Activated T-cell treated with anti-CD3 and anti-CD28 coated beads, Interleukin-2, amount 50 U/mL, for 4 hours (primary cell): ENCODE results near the gene FAT3. TPM values are rescaled to one million over a fixed set of nuclear protein-coding genes. Genes with fewer than 3 reads are reported as not detected.

Experiments
- ATAC-seq, 2 donors: fragments of 200-7000 bp; cut with Tn5 transposase; one replicate each; pipeline ENCODE4 v1.10.0; 2021
- DNase-seq: peaks from one replicate; pipeline ENCODE4 v3.0.0-alpha.2; 2020
- H3K27me3 Mint-ChIP-seq: one replicate; pipeline ENCODE4 v1.8.0; 2021; ENCODE audit warnings: low read depth, mixed read lengths
- H3K36me3 Mint-ChIP-seq: one replicate; pipeline ENCODE4 v1.8.0; 2022; ENCODE audit warnings: mixed read lengths; ENCODE audit not compliant: insufficient read depth
- H3K4me1 Mint-ChIP-seq: one replicate; pipeline ENCODE4 v1.8.0; 2021; ENCODE audit warnings: low read depth, mixed read lengths
- H3K4me3 Mint-ChIP-seq: one replicate; pipeline ENCODE4 v1.8.0; 2021; ENCODE audit warnings: mild to moderate bottlenecking, moderate library complexity, mixed read lengths
- H3K9me3 Mint-ChIP-seq: one replicate; pipeline ENCODE4 v1.8.0; 2021; ENCODE audit warnings: mixed read lengths
- total RNA-seq, 3 donors: library from RNA; stranded (reverse); gene quantifications; one replicate each; pipeline ENCODE4 v1.2.1, GENCODE V29; 2021

The FAT3 gene
- under 1 TPM in 2 of 3 donors, not detected in 1; 0.03 to 0.14 TPM for total RNA-seq

DNA sequence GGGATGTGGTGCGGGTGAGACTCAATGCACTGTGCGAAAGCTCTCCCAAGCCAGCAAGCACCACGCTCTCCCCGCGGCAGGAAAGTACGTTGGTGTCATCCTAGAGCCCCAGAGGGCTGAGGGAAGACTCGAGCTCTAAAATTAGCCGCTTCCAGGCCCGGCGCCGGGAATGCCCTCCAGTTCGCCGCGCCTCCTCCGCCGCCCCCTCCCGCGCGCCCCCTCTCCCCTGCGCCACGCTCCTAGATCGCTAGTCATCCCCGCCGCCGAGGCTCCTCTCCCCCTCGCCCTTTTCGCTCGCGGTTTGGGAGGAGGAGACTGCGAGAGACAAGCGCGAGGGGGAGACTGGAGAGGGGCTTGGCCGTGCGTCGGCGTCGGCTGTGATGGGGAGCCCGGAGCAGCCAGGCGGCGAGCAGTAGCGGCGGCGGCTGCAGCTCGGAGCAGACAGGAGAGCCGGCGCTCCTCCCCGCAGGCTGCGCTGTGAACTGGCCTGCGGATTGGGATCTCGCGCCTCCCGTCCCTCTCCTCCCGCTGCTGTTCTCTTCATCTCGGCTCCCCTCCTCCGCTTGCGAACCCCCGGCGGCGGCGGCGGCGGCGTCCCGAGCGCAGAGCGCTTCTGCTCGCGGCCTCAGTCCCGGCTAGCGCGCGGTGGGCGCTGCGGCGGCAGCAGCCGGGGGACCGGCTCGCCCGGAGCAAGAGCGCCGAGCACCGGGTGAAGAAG is at the start of gene FAT3:
Gene FAT3 (plus strand): TSS at position 412 of the 718 bp plus-strand sequence. CDS start 127,295 bp downstream, outside the sequence.
- Mint-ChIP-seq H3K4me3 (no peak within 1 kb of the TSS), H3K27me3 (peaks cover 53% of the 10 kb centered on the region), H3K9me3 (no peaks in the 10 kb centered on the region), H3K36me3 (peaks cover 2% of the 10 kb centered on the region), H3K4me1 (no peaks in the 10 kb centered on the region)
- DNase-seq: no peak
- peak in 1 of 2 donors; percentile 18 for ATAC-seq

GRCh38 chr11:92179017-92179670 is 45.5 kb upstream of the FAT3 start:
- Mint-ChIP-seq H3K4me1 (no peaks in the 10 kb centered on the region), H3K27me3 (no peaks in the 10 kb centered on the region), H3K4me3 (no peak overlapping the region), H3K36me3 (no peaks in the 10 kb centered on the region), H3K9me3 (peaks cover 14% of the 10 kb centered on the region)
- no peak for DNase-seq
- ATAC-seq: no peak

DNA sequence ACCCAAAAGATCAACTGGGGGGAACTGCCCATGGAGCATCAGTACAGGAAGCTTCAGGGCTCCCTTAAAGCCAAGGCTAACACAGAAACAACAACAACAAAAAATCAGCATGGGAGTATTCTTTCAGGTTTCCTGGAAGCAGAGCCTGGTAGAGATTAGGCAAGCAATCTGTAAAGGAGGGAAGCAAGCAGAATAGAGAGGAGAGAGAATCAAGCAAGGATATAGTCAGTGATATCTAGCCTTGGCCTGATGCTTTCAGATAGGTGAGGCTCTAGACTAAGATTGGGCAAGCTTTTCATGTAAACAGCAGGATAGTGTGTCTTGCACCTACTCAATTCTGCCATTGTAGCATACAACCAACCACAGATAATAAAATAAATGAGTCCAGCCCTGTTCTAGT is 44.4 kb upstream of the FAT3 start:
- H3K9me3 Mint-ChIP-seq: peaks cover 22% of the 10 kb centered on the region
- ATAC-seq (no peak), DNase-seq (no peak)
- no peaks in the 10 kb centered on the region for H3K27me3 Mint-ChIP-seq
- H3K4me3 Mint-ChIP-seq: no peak overlapping the region
- no peaks in the 10 kb centered on the region for H3K36me3 Mint-ChIP-seq
- no peaks in the 10 kb centered on the region for H3K4me1 Mint-ChIP-seq

- no peaks in the 10 kb centered on the region for H3K4me1 Mint-ChIP-seq
- DNase-seq (no peak), ATAC-seq (no peak)
- H3K9me3 Mint-ChIP-seq: peaks cover 22% of the 10 kb centered on the region
- H3K27me3 Mint-ChIP-seq: no peaks in the 10 kb centered on the region
- H3K4me3 Mint-ChIP-seq: no peak overlapping the region
- H3K36me3 Mint-ChIP-seq: no peaks in the 10 kb centered on the region
These were observed 43.9 kb upstream of the FAT3 start for GRCh38 chr11:92180664-92181251.

DNA sequence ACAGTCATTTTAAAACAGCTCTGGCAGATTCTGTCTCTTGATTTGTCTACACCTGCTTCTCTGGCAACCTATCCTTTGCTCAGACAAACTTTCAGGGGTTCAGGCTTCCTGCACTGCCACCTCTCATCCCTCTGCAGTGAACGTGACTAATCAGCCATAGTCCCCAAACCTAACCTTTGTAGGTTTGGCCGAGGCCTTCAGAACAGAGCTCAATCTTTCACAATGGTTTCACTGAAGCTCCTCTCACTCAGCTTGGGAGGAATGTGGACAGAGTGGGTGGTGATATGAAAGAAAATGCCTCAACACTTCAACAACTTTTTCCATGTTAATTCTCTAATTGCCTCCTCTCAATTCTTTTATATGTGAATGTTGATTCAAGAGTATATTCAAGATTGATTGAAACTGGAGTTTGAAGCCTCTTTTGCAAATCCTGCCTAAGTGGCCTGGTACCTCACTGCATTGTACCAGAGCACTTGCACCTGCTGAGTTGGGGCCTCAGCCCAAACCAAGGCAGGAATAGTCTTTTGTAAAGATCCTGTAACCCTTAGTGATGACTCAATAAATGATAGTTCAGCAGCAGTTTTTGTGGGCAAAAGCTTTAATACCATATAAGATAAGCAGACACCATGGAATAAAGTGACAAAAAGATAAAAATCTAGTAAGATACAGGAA is 33.9 kb upstream of the FAT3 start:
- ATAC-seq (no peak), DNase-seq (no peak)
- H3K4me1 Mint-ChIP-seq: no peaks in the 10 kb centered on the region
- H3K36me3 Mint-ChIP-seq: no peaks in the 10 kb centered on the region
- no peak overlapping the region for H3K4me3 Mint-ChIP-seq
- peaks cover 5% of the 10 kb centered on the region for H3K9me3 Mint-ChIP-seq
- no peaks in the 10 kb centered on the region for H3K27me3 Mint-ChIP-seq

- H3K27me3 Mint-ChIP-seq: no peaks in the 10 kb centered on the region
- no peak overlapping the region for H3K4me3 Mint-ChIP-seq
- no peaks in the 10 kb centered on the region for H3K36me3 Mint-ChIP-seq
- peaks cover 9% of the 10 kb centered on the region for H3K9me3 Mint-ChIP-seq
- ATAC-seq: no peak
- DNase-seq: no peak
- no peaks in the 10 kb centered on the region for H3K4me1 Mint-ChIP-seq
These were observed 32.5 kb upstream of the FAT3 start for GRCh38 chr11:92192141-92192540.

GRCh38 chr11:92198268-92198667 is 26.4 kb upstream of the FAT3 start:
- Mint-ChIP-seq H3K9me3 (peaks cover 15% of the 10 kb centered on the region), H3K4me1 (no peaks in the 10 kb centered on the region), H3K36me3 (no peaks in the 10 kb centered on the region), H3K27me3 (no peaks in the 10 kb centered on the region), H3K4me3 (no peak overlapping the region)
- no peak for ATAC-seq
- DNase-seq: no peak

DNA sequence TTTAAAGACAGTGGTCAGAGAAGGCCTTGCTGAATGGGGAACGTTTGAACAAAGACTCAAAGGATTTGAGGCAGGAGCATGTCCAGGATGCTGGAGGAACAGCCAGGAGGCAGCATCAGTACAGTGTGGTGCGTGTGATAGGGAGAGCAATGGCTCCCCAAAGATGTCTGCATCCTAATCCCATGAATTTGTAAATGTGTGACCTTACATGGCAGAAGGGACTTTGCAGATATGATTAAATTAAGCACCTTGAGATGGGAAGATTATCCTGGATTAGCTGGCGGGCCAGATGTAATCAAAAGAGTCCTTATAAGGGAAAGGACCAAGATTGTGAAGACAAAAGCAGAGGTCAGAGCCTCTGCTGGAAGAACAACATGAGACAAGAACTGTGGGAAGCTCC is 24.6 kb upstream of the FAT3 start:
- no peak for ATAC-seq
- Mint-ChIP-seq H3K36me3 (no peaks in the 10 kb centered on the region), H3K27me3 (no peaks in the 10 kb centered on the region), H3K9me3 (peaks cover 15% of the 10 kb centered on the region), H3K4me3 (no peak overlapping the region), H3K4me1 (no peaks in the 10 kb centered on the region)
- no peak for DNase-seq

DNA sequence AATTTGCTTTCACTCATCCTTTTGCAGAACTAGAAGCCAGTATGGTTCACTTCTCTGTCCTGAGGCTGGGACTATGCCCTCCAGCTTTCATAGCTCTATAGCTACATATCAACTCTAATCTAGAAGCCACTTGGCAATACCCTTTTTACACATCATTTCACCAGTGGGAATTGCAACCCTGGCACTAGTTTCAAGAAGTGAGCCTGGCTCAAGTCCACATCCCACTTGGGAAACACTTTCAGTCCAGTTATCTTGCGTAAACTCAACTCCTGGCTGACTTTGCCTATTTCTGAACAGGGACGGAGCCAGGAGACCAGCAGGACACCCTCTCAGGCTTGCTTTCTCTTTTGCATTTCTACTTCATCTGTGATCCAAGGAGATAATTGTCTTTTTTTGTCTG is 19.9 kb upstream of the FAT3 start:
- DNase-seq (no peak), ATAC-seq (no peak)
- Mint-ChIP-seq H3K4me3 (no peak overlapping the region), H3K4me1 (no peaks in the 10 kb centered on the region), H3K27me3 (no peaks in the 10 kb centered on the region), H3K36me3 (no peaks in the 10 kb centered on the region), H3K9me3 (peaks cover 16% of the 10 kb centered on the region)

GRCh38 chr11:92206441-92206840 is 18.2 kb upstream of the FAT3 start:
- DNase-seq: no peak
- Mint-ChIP-seq H3K27me3 (no peaks in the 10 kb centered on the region), H3K4me1 (no peaks in the 10 kb centered on the region), H3K9me3 (peaks cover 8% of the 10 kb centered on the region), H3K36me3 (no peaks in the 10 kb centered on the region), H3K4me3 (no peak overlapping the region)
- no peak for ATAC-seq

- H3K36me3 Mint-ChIP-seq: no peaks in the 10 kb centered on the region
- no peak for ATAC-seq
- no peak for DNase-seq
- no peaks in the 10 kb centered on the region for H3K4me1 Mint-ChIP-seq
- H3K4me3 Mint-ChIP-seq: no peak overlapping the region
- H3K27me3 Mint-ChIP-seq: no peaks in the 10 kb centered on the region
- H3K9me3 Mint-ChIP-seq: peaks cover 6% of the 10 kb centered on the region
These were observed 12.9 kb upstream of the FAT3 start for GRCh38 chr11:92211576-92212167.

GRCh38 chr11:92212530-92212929 is 12.1 kb upstream of the FAT3 start:
- ATAC-seq: no peak
- Mint-ChIP-seq H3K9me3 (peaks cover 6% of the 10 kb centered on the region), H3K4me3 (no peak overlapping the region), H3K36me3 (no peaks in the 10 kb centered on the region), H3K4me1 (no peaks in the 10 kb centered on the region), H3K27me3 (no peaks in the 10 kb centered on the region)
- DNase-seq: no peak

- Mint-ChIP-seq H3K4me3 (no peak overlapping the region), H3K4me1 (no peaks in the 10 kb centered on the region), H3K9me3 (peaks cover 11% of the 10 kb centered on the region)
These were observed 7.8 kb upstream of the FAT3 start for GRCh38 chr11:92216789-92217188.

GRCh38 chr11:92219476-92219875 is 5.1 kb upstream of the FAT3 start:
- DNase-seq (no peak), ATAC-seq (no peak)
- H3K9me3 Mint-ChIP-seq: peaks cover 8% of the 10 kb centered on the region
- peaks cover 22% of the 10 kb centered on the region for H3K27me3 Mint-ChIP-seq
- H3K4me3 Mint-ChIP-seq: no peak overlapping the region
- no peaks in the 10 kb centered on the region for H3K4me1 Mint-ChIP-seq
- H3K36me3 Mint-ChIP-seq: no peaks in the 10 kb centered on the region

More at GRCh38 chr11:92216789-92217188, 7.8 kb upstream of the FAT3 start:
- Mint-ChIP-seq H3K27me3 (no peaks in the 10 kb centered on the region), H3K36me3 (no peaks in the 10 kb centered on the region)
- ATAC-seq (no peak), DNase-seq (no peak)
